Breast epithelium (tissue), 4 donors: ENCODE data around the gene GRIK4. TPM values are rescaled to one million over a fixed set of nuclear protein-coding genes. Genes with fewer than 3 reads are reported as not detected.
A peak's percentile ranks its signal among the peaks of the same experiment; 100 is the strongest.

Experiments used
- DNase-seq, 2 donors: peaks; one replicate each; pipeline ENCODE4 v3.0.0-alpha.2; 2019; ENCODE audit warnings: low spot score in 2 of 2
- H3K27ac ChIP-seq, 2 donors: fragments of 200-600 bp; sonication (generic) in 1 of 2; one replicate each; pipeline ENCODE4 v1.5.1; 2016 to 2019; ENCODE audit warnings: mild to moderate bottlenecking in 1 of 2
- H3K27me3 ChIP-seq, 2 donors: fragments of 200-600 bp; sonication (generic) in 1 of 2; one replicate each; pipeline versions ENCODE4 v1.5.1 to v1.6.0; 2017 to 2019; ENCODE audit warnings: control low read depth in 1 of 2, mild to moderate bottlenecking in 1 of 2
- H3K36me3 ChIP-seq: fragments of 200-600 bp; one replicate; pipeline ENCODE4 v1.5.1; 2019
- H3K4me1 ChIP-seq, 2 donors: fragments of 200-600 bp; sonication (generic); one replicate each; pipeline ENCODE4 v1.5.1; 2016 to 2019; ENCODE audit warnings: control low read depth in 1 of 2
- H3K4me3 ChIP-seq, 3 donors: fragments of 200-600 bp; sonication (generic); 1 replicate in 2 of 3; 2 replicates in 1 of 3; pipeline ENCODE4 v1.5.1; 2016 to 2019; ENCODE audit warnings: mild to moderate bottlenecking in 3 of 3, moderate library complexity in 2 of 3
- H3K9me3 ChIP-seq, 2 donors: fragments of 200-600 bp; sonication (generic) in 1 of 2; one replicate each; pipeline ENCODE4 v1.5.1; 2016 to 2019; ENCODE audit warnings: control low read depth in 1 of 2
- POLR2A ChIP-seq: fragments of 450-650 bp; IDR thresholded peaks from one replicate; pipeline ENCODE4 v1.6.1; 2016; ENCODE audit warnings: antibody characterized with exemption, mild to moderate bottlenecking, moderate library complexity
- POLR2AphosphoS5 ChIP-seq, 3 donors: sonication (generic); formaldehyde crosslinking; IDR thresholded peaks; one replicate each; pipeline ENCODE4 v1.6.1; 2017; ENCODE audit warnings: antibody characterized with exemption in 3 of 3
- intact Hi-C: fragments of 100-400 bp; cut with DNase I; formaldehyde crosslinking; loops from one replicate; pipeline ENCODE4 v1.15.1; 2023; ENCODE audit warnings: low total_unique reads
- total RNA-seq, 3 donors: library from RNA; depleted of rRNA; stranded (reverse); fragments of >200 nt; gene quantifications; one replicate each; pipeline ENCODE4 v1.1.0, GENCODE V29; 2016
- TF ChIP-seq, protein P1 (sequence below), 3 donors: fragments of 450-650 bp; IDR thresholded peaks; one replicate each; pipeline ENCODE4 v1.5.1; 2016 to 2017; ENCODE audit warnings: antibody characterized with exemption in 3 of 3, mild to moderate bottlenecking in 3 of 3, moderate library complexity in 3 of 3

GRIK4 gene
- total RNA-seq, 3 donors from 2014 or later: 0.29 to 0.66 TPM; not detected in 1

DNA sequence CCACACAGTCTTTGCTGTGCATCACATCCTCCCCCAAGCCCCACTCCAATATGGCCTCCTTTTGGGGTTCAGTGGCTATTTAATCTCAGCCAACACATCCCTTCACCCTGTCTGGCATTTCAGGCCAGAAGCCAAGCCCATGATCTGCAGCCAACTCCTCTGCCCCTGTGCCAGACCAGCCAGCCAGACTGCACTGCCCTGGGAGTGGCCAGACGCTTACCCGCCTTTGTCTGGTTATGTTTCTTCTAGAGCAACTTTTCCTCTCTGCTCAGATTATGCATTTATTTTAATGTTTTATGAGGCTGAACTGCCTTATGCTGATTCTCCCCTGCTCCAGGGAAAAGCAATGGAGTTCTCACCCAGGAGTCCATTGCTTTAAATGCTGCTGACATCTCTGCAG is 305.6 kb downstream of the GRIK4 start:
- Histone ChIP-seq H3K27ac (no peak overlapping the region), H3K4me3 (no peak overlapping the region), H3K27me3 (peaks cover 0 to 5% of the 10 kb centered on the region in 2 donors), H3K4me1 (peaks cover 0 to 11% of the 10 kb centered on the region in 2 donors), H3K9me3 (no peaks in the 10 kb centered on the region), H3K36me3 (no peaks in the 10 kb centered on the region)
- TF ChIP-seq, protein P1, sequence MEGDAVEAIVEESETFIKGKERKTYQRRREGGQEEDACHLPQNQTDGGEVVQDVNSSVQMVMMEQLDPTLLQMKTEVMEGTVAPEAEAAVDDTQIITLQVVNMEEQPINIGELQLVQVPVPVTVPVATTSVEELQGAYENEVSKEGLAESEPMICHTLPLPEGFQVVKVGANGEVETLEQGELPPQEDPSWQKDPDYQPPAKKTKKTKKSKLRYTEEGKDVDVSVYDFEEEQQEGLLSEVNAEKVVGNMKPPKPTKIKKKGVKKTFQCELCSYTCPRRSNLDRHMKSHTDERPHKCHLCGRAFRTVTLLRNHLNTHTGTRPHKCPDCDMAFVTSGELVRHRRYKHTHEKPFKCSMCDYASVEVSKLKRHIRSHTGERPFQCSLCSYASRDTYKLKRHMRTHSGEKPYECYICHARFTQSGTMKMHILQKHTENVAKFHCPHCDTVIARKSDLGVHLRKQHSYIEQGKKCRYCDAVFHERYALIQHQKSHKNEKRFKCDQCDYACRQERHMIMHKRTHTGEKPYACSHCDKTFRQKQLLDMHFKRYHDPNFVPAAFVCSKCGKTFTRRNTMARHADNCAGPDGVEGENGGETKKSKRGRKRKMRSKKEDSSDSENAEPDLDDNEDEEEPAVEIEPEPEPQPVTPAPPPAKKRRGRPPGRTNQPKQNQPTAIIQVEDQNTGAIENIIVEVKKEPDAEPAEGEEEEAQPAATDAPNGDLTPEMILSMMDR (IDR thresholded peaks at IDR 0.05): no peak
- no peak for TF ChIP-seq POLR2A
- peak in 1 of 2 donors; percentile 30 for DNase-seq
- intact Hi-C loops: no loop called here

DNA sequence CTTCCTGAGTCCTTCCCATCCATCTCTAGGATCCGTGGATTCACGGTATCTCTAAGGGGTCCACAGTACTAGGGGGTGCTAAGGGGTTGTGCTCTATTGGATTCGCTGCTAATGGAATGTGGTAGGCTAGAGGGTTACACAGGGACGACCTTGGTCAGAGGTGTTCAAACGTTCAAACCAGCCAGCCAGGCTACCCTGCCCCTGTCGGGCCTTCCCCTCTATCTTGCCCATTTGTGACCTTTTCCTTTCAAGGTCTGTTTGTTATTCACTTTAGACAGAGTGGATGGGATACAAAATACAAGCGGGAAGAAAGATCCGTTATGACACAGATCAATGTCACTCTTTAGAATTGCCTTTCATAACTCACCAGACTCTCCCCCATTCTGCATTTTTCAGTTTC is 306.5 kb downstream of the GRIK4 start:
- H3K4me3 ChIP-seq: no peak overlapping the region
- intact Hi-C loops: no loop called here
- TF ChIP-seq, protein P1 (IDR thresholded peaks at IDR 0.05): no peak
- no peak for TF ChIP-seq POLR2AphosphoS5 (IDR thresholded peaks at IDR 0.05)
- no peak for TF ChIP-seq POLR2A
- no peaks in the 10 kb centered on the region for H3K9me3 ChIP-seq
- H3K27me3 ChIP-seq: peaks cover 0 to 5% of the 10 kb centered on the region in 2 donors
- DNase-seq: no peak
- H3K27ac ChIP-seq: no peak overlapping the region
- no peaks in the 10 kb centered on the region for H3K36me3 ChIP-seq
- H3K4me1 ChIP-seq: peaks cover 0 to 11% of the 10 kb centered on the region in 2 donors

- Histone ChIP-seq H3K27ac (no peak overlapping the region), H3K4me1 (peaks cover 0 to 11% of the 10 kb centered on the region in 2 donors), H3K27me3 (peaks cover 0 to 5% of the 10 kb centered on the region in 2 donors), H3K4me3 (no peak overlapping the region), H3K36me3 (no peaks in the 10 kb centered on the region), H3K9me3 (no peaks in the 10 kb centered on the region)
- intact Hi-C loops: no loop called here
- peak; percentile 49 to 77 for DNase-seq
- TF ChIP-seq, protein P1 (IDR thresholded peaks at IDR 0.05): no peak
- TF ChIP-seq POLR2AphosphoS5 (IDR thresholded peaks at IDR 0.05) (no peak), POLR2A (no peak)
These were observed 307.5 kb downstream of the GRIK4 start for GRCh38 chr11:120819003-120819402.

GRCh38 chr11:120819437-120820365 is 308.2 kb downstream of the GRIK4 start:
- Histone ChIP-seq H3K4me1 (peaks cover 0 to 11% of the 10 kb centered on the region in 2 donors), H3K27me3 (peaks cover 0 to 5% of the 10 kb centered on the region in 2 donors), H3K9me3 (no peaks in the 10 kb centered on the region), H3K36me3 (no peaks in the 10 kb centered on the region), H3K27ac (no peak overlapping the region), H3K4me3 (no peak overlapping the region)
- intact Hi-C loops: no loop called here
- TF ChIP-seq POLR2AphosphoS5 (IDR thresholded peaks at IDR 0.05): no peak
- no peak for TF ChIP-seq POLR2A
- TF ChIP-seq, protein P1 (IDR thresholded peaks at IDR 0.05): no peak
- DNase-seq: no peak

DNA sequence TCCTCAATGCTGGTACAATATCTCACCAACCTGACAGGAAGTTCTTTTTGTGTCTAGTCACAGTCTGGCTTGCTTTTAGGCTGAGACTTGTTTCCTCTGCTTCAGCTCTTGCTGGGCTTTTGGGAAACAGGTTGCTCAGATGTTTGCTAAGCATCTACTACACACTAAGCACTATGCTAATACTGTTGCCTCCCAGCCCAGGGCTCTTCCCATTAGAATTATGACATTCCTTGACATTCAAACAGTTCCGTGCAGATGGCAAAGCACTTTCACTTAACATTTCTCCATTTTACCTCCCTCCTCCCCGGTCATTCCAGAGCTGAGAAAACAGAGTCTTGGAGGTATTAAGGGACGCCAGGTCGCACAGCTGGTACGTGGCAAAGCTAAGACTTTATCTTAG is 311.6 kb downstream of the GRIK4 start:
- no peak for TF ChIP-seq POLR2A
- TF ChIP-seq, protein P1 (IDR thresholded peaks at IDR 0.05): no peak
- no peak for TF ChIP-seq POLR2AphosphoS5 (IDR thresholded peaks at IDR 0.05)
- Histone ChIP-seq H3K36me3 (no peaks in the 10 kb centered on the region), H3K27ac (no peak overlapping the region), H3K4me1 (no peaks in the 10 kb centered on the region), H3K4me3 (no peak overlapping the region), H3K27me3 (peaks cover 0 to 5% of the 10 kb centered on the region in 2 donors), H3K9me3 (no peaks in the 10 kb centered on the region)
- no peak for DNase-seq
- intact Hi-C loops: no loop called here
